GM12872 (cell line): ENCODE measurements around the gene C16orf74.
A peak's percentile ranks its signal among the peaks of the same experiment; 100 is the strongest.

Experiments
- CTCF ChIP-seq: IDR thresholded peaks from 3 replicates; pipeline ENCODE4 v1.5.1; 2011; ENCODE audit warnings: low read depth, mild to moderate bottlenecking, low read length, moderate library complexity; ENCODE audit not compliant: insufficient read depth

Gene C16orf74

GRCh38 chr16:85733155-85733838 is 17.6 kb downstream of the C16orf74 start:
- no peak for TF ChIP-seq CTCF

GRCh38 chr16:85731179-85731578 is 19.7 kb downstream of the C16orf74 start:
- TF ChIP-seq CTCF, result no peak

GRCh38 chr16:85730186-85730465 is 20.8 kb downstream of the C16orf74 start:
- no peak for TF ChIP-seq CTCF

- no peak for TF ChIP-seq CTCF
These were observed 21.3 kb downstream of the C16orf74 start for GRCh38 chr16:85729452-85730185.

- peak; percentile 53 for TF ChIP-seq CTCF
These were observed 22.0 kb downstream of the C16orf74 start for GRCh38 chr16:85728879-85729278.

GRCh38 chr16:85724936-85725335 is 26.0 kb downstream of the C16orf74 start:
- no peak for TF ChIP-seq CTCF

- TF ChIP-seq CTCF, result no peak
These were observed 26.6 kb downstream of the C16orf74 start for GRCh38 chr16:85724126-85724879.
